SK-N-SH (cell line): ENCODE data around the gene GLYAT.

Source experiments
- EP300 ChIP-seq, 2 experiments: IDR thresholded peaks; 2 replicates each; pipeline versions ENCODE4 v1.4.0 to v1.6.1; 2012; ENCODE audit warnings: borderline replicate concordance in 1 of 2, low read depth in 1 of 2, low read length in 1 of 2
- IRF3 ChIP-seq: fragments of 150-350 bp; IDR thresholded peaks from 2 replicates; pipeline ENCODE4 v1.6.1; 2016; ENCODE audit warnings: mild to moderate bottlenecking, low read depth, low read length
- REST ChIP-seq: IDR thresholded peaks from 2 replicates; pipeline ENCODE4 v1.6.1; 2012; ENCODE audit warnings: mild to moderate bottlenecking, low read depth, low read length, moderate library complexity
- TF ChIP-seq, protein P1 (sequence below): fragments of 200-600 bp; sonication (generic); IDR thresholded peaks from 2 replicates; pipeline ENCODE4 v1.6.1; 2017; ENCODE audit warnings: antibody characterized with exemption, mild to moderate bottlenecking, moderate library complexity

DNA sequence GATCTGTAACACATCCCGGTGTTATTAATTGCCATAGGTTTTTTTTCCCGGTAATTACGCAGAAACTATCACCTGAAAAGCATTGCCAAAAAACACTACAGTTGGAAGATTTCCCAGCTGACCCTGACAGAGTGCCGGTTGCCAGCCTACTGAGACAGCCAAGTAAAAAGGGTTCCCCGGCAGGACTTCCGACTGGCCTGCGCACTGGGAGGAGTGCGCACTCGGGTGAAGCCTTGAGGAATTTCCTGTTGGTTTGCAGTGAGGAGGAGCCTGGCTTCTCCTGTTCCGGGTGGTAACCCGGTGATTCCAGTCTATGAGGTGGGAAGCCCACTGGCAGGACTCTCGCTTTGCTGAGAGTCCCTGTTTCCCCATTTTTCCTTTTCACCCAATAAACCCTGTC is 57.1 kb downstream of the GLYAT start:
- TF ChIP-seq, protein P1, sequence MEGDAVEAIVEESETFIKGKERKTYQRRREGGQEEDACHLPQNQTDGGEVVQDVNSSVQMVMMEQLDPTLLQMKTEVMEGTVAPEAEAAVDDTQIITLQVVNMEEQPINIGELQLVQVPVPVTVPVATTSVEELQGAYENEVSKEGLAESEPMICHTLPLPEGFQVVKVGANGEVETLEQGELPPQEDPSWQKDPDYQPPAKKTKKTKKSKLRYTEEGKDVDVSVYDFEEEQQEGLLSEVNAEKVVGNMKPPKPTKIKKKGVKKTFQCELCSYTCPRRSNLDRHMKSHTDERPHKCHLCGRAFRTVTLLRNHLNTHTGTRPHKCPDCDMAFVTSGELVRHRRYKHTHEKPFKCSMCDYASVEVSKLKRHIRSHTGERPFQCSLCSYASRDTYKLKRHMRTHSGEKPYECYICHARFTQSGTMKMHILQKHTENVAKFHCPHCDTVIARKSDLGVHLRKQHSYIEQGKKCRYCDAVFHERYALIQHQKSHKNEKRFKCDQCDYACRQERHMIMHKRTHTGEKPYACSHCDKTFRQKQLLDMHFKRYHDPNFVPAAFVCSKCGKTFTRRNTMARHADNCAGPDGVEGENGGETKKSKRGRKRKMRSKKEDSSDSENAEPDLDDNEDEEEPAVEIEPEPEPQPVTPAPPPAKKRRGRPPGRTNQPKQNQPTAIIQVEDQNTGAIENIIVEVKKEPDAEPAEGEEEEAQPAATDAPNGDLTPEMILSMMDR: no peak
- TF ChIP-seq IRF3 (no peak), REST (no peak), EP300 (IDR thresholded peaks at IDR 0.05; ENCODE audit: borderline replicate concordance in 1 of 2, low read depth in 1 of 2, low read length in 1 of 2) (no peak)
